ENCODE results near the gene MPND. TPM values are rescaled to one million over a fixed set of nuclear protein-coding genes. Genes with fewer than 3 reads are reported as not detected.

The MPND gene
- total RNA-seq, 6 donors from 2014 or later = 7.7 to 37.1 (median 15.6) TPM

GRCh38 chr19:4399812-4400134 is 56.4 kb downstream of the MPND start:
- peak overlapping the region; percentile 97 to 98 (median 98) for H3K27ac ChIP-seq
- ATAC-seq (ENCODE audit: low FRiP score in 2 of 2) (peak; percentile 12 to 29), DNase-seq (peak in 1 of 2 donors; percentile 46)
- H3K4me1 ChIP-seq = peaks cover 41 to 54% (median 44%) of the 10 kb centered on the region in 4 donors
- no peaks in the 10 kb centered on the region for H3K9me3 ChIP-seq
- 0% methylated on average over 9 to 11 of the region's 12 CpGs for WGBS, 2 donors
- H3K27me3 ChIP-seq = no peaks in the 10 kb centered on the region
- TF ChIP-seq EP300 (IDR thresholded peaks at IDR 0.05) (no peak), POLR2AphosphoS5 (IDR thresholded peaks at IDR 0.05) (no peak), CTCF (IDR thresholded peaks at IDR 0.05) (no peak), POLR2A (IDR thresholded peaks at IDR 0.05) (no peak)
- peak overlapping the region; percentile 82 to 100 (median 88) for H3K4me3 ChIP-seq
- peaks cover 0 to 15% (median 8%) of the 10 kb centered on the region in 4 donors for H3K36me3 ChIP-seq

GRCh38 chr19:4400135-4400936 is 57.0 kb downstream of the MPND start, which contains the start of gene SH3GL1:
Gene SH3GL1, minus strand, starts transcription at chr19:4400547. Its CDS starts 179 bp downstream, at chr19:4400368.
- Histone ChIP-seq H3K4me1 (peaks cover 40 to 54% (median 43%) of the 10 kb centered on the region in 4 donors), H3K27ac (peak within 1 kb of the TSS; percentile 97 to 98 (median 98)), H3K36me3 (peaks cover 0 to 10% (median 4%) of the 10 kb centered on the region in 4 donors), H3K4me3 (peak within 1 kb of the TSS; percentile 82 to 100 (median 88)), H3K9me3 (no peaks in the 10 kb centered on the region), H3K27me3 (no peaks in the 10 kb centered on the region)
- 1 to 2% methylated on average over 6 to 10 of the region's 90 CpGs for WGBS, 2 donors
- peak; percentile 97 to 99 for DNase-seq
- TF ChIP-seq POLR2AphosphoS5 (IDR thresholded peaks at IDR 0.05) (peak; percentile 62 to 66), CTCF (IDR thresholded peaks at IDR 0.05) (peak; percentile 99 to 100 (median 99)), POLR2A (IDR thresholded peaks at IDR 0.05) (peak in 3 of 4 donors; percentile 68 to 84 (median 79)), EP300 (IDR thresholded peaks at IDR 0.05) (no peak)
- peak; percentile 89 to 96 for ATAC-seq (ENCODE audit: low FRiP score in 2 of 2)

DNA sequence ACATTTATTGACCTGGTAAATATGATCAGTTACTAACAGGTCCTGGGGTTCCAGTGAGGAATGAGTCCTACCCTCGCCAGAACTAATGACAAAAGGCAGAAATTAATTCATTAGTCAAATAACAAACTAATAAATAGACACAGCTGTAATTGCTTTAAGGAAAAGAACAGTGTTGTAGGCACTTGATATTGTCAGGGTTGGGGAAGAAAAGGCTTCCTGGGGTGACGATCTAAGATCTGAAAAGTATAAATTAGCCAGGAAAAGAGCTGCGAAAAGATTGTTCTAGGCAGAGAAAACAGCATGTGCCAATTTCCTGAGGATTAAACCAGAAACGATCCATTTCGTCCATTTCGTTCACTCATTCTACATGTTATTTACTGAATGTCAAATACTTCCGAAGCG is 58.4 kb downstream of the MPND start:
- H3K27ac ChIP-seq = peak overlapping the region; percentile 88 to 98 (median 89)

GRCh38 chr19:4402171-4403004 is 59.0 kb downstream of the MPND start, which contains the start of gene CHAF1A:
Gene CHAF1A, plus strand, starts transcription at chr19:4402640. Its CDS starts 123 bp downstream, at chr19:4402763.
- Histone ChIP-seq H3K4me1 (peaks cover 36 to 50% (median 40%) of the 10 kb centered on the region in 4 donors), H3K4me3 (peak within 1 kb of the TSS; percentile 69 to 99 (median 78)), H3K9me3 (no peaks in the 10 kb centered on the region), H3K36me3 (no peaks in the 10 kb centered on the region), H3K27me3 (no peaks in the 10 kb centered on the region), H3K27ac (peak within 1 kb of the TSS; percentile 88 to 98 (median 89))
- DNase-seq (peak; percentile 99 to 100), ATAC-seq (ENCODE audit: low FRiP score in 2 of 2) (peak; percentile 96 to 98)
- 0% methylated on average over 21 to 25 of the region's 84 CpGs for WGBS, 2 donors
- peak; percentile 85 to 86 for TF ChIP-seq POLR2AphosphoS5 (IDR thresholded peaks at IDR 0.05)
- TF ChIP-seq POLR2A (IDR thresholded peaks at IDR 0.05) = peak in 2 of 4 donors; percentile 24 to 55
- peak in 1 of 4 donors; percentile 27 for TF ChIP-seq EP300 (IDR thresholded peaks at IDR 0.05)
- peak in 3 of 6 experiments; percentile 9 to 39 (median 14) for TF ChIP-seq CTCF (IDR thresholded peaks at IDR 0.05)

More for the DNA sequence above, 58.4 kb downstream of the MPND start:
- H3K4me3 ChIP-seq = peak overlapping the region in 3 of 4 donors; percentile 69 to 99 (median 83)
- peaks cover 40 to 54% (median 43%) of the 10 kb centered on the region in 4 donors for H3K4me1 ChIP-seq
- no peaks in the 10 kb centered on the region for H3K36me3 ChIP-seq
- H3K9me3 ChIP-seq = no peaks in the 10 kb centered on the region
- DNase-seq (no peak), ATAC-seq (ENCODE audit: low FRiP score in 2 of 2) (no peak)
- 1% methylated on average over 8 of the region's 8 CpGs for whole genome bisulfite sequencing, 2 donors
- no peaks in the 10 kb centered on the region for H3K27me3 ChIP-seq
- no peak for TF ChIP-seq POLR2AphosphoS5 (IDR thresholded peaks at IDR 0.05)
- peak in 1 of 6 experiments; percentile 3 for TF ChIP-seq CTCF (IDR thresholded peaks at IDR 0.05)
